Diencephalon (tissue), 1 donor: ENCODE results near the gene KRT15. TPM values are rescaled to one million over a fixed set of nuclear protein-coding genes. Genes with fewer than 3 reads are reported as not detected.

Experiments
- small RNA-seq: library from RNA; depleted of rRNA; stranded (forward); fragments of <200 nt; gene quantifications from one replicate; pipeline ENCODE3, GENCODE V24; 2014
- total RNA-seq: library from RNA; depleted of rRNA; stranded (reverse); fragments of >200 nt; gene quantifications from one replicate; pipeline ENCODE4 v1.2.3, GENCODE V29; 2014

Gene KRT15
- not detected for total RNA-seq

DNA sequence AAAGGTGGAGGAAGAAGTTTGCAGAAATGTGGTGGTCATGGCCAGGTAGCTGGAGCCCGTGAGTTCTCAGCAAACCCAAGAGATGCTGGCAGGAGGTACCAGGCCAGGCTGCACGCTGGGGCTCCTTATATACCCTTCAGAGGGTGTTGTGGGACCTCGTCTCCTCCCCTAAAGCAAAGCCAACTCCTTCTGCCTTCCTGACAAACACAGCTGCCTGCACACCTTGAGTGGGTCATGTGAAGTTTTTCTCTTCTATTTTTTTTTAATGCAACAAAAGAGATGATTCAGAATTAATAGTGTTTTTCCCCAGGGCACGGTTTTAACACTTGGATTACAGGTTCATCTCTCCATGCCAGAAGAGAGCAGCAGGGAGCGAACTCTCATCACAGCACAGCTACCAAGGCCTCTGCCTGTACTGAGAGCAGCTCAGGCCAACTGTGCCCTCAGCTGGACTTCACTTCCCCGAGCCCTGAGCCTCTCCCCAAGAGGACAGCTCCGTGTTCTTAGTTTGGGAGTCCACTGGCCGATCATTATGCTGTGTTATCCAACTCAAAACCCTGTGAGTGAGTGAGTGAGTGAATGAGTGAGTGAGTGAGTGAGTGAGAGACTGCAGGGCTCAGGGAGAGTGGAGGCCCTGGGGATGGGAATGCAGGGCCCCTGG lies at the start of gene KRT15:
TSS of gene KRT15 (minus strand) at position 102 of the 661 bp plus-strand sequence. CDS start at position 39, 63 bp downstream.

DNA sequence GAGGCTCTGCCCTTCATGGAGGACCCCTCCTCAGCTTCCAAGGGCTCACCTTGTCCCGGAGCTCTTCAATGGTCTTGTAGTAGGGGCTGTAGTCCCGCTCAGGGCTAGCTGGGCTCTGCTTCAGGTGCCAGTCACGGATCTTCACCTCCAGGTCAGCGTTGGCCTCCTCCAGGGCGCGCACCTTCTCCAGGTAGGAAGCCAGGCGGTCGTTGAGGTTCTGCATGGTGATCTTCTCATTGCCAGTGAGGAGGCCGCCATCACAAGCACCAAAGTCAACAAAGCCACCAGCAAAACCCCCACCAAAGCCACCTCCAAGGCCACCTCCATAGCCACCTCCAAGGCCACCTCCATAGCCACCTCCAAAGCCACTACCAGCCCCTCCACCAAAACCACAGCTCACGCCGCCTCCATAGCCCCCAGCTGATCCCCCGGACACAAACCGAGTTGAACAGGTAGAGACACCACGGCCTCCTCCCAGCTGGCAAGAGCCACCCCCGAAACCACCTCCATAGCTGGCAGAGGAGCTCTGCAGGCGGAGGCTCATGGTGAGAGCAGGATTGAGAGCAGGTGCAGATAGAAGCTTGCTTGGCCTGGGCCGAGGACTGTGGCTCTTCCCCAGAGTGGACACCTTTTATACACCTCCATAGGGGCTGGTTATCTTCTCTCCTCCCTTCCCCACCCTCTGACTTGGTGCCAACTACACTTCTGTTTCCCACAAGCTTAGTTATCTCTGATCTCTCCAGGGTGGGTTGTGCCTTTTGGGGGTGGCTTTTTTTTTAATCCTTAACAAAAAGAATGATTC lies 13.5 kb downstream of the KRT15 start, which contains the start of gene KRT13:
TSS of gene KRT13 (minus strand) at position 606 of the 802 bp plus-strand sequence. CDS start at position 544, 62 bp downstream.

DNA sequence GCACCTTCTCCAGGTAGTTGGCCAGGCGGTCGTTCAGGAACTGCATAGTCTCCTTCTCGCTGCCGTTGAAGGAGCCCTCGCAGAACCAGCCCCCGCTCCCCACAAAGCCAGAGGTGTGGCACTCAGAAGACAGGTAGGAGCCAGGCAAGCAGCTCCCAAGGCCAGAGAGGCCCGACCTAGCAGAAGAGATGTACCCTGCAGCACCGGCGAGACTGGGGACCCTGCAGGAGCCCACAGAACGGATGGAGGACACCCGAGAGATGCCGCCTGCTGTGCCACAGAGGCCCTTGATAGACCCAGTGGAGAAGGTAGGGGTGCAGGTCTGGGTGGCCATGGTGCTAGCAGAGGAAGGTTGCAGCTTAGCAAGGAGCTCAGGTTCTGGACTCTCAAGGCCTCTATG lies 29.2 kb downstream of the KRT15 start, which contains the start of gene KRT36:
TSS of gene KRT36 (minus strand) at position 380 of the 400 bp plus-strand sequence. CDS start at position 334, 46 bp downstream.

GRCh38 chr17:41481036-41481435 lies 37.7 kb downstream of the KRT15 start, which contains the start of gene KRT35:
KRT35 (minus strand) TSS chr17:41481151; CDS start chr17:41481097, 54 bp downstream.

DNA sequence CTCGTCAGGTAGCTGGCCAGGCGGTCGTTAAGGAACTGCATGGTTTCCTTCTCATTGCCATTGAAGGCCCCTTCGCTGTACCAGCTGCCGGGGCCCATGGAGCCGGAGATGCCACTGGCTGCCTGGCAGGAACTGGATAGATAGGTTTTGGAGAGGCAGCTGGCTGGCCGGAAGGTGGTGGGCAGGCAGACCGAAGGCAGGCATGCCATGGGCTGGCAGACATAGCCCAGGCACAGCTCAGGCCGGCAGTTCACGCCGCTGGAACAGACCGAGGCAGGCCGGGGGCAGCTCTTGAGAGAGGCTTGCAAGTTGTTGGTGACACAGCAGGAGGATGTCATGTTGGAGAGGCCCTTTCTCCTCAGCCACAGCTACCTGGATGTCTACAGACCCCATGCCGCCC lies 51.7 kb downstream of the KRT15 start, which contains the start of gene KRT32:
TSS of gene KRT32 (minus strand) at position 399 of the 400 bp plus-strand sequence. CDS start at position 338, 61 bp downstream.

Small RNA genes within 50 kb of the gene (small RNA-seq; reads per million reads assigned to genes)
- gene RNU2-32P: 2.2 reads per million, percentile 87 among the genes with 10 or more reads in this experiment

Other genes starting within 250 kb of the KRT15 start
- not detected for gene KRTAP9-7, start 243.2 kb downstream of the KRT15 start, total RNA-seq
- not detected for gene KRTAP29-1, start 216.0 kb downstream of the KRT15 start, total RNA-seq
- not detected for gene KRTAP16-1, start 209.6 kb downstream of the KRT15 start, total RNA-seq
- gene KRTAP17-1, start 203.2 kb downstream of the KRT15 start, total RNA-seq: not detected
- not detected for gene KRT33A, start 168.1 kb downstream of the KRT15 start, total RNA-seq
- not detected for gene KRT33B, start 149.1 kb downstream of the KRT15 start, total RNA-seq
- not detected for gene KRT34, start 136.6 kb downstream of the KRT15 start, total RNA-seq
- 0.23 TPM for gene KRT31, start 121.3 kb downstream of the KRT15 start, total RNA-seq
- gene KRT37, start 94.3 kb downstream of the KRT15 start, total RNA-seq: not detected
- not detected for gene KRT38, start 77.9 kb downstream of the KRT15 start, total RNA-seq
- gene KRT32, start 51.5 kb downstream of the KRT15 start, total RNA-seq: not detected
- not detected for gene KRT35, start 37.7 kb downstream of the KRT15 start, total RNA-seq
- gene KRT36, start 29.0 kb downstream of the KRT15 start, total RNA-seq: not detected
- not detected for gene KRT13, start 13.3 kb downstream of the KRT15 start, total RNA-seq
- 22.1 TPM for gene KRT19, start 9.4 kb upstream of the KRT15 start, total RNA-seq
- not detected for gene KRT9, start 53.2 kb upstream of the KRT15 start, total RNA-seq
- not detected for gene KRT14, start 68.0 kb upstream of the KRT15 start, total RNA-seq
- gene KRT16, start 93.9 kb upstream of the KRT15 start, total RNA-seq: not detected
- not detected for gene KRT17, start 105.7 kb upstream of the KRT15 start, total RNA-seq
- 114 TPM for gene EIF1, start 170.0 kb upstream of the KRT15 start, total RNA-seq
- gene GAST, start 193.4 kb upstream of the KRT15 start, total RNA-seq: not detected
- 9.9 TPM for gene HAP1, start 215.8 kb upstream of the KRT15 start, total RNA-seq